Ishikawa (cell line): ENCODE results near the gene RBMS3.

Experiments
- EGR1 ChIP-seq: IDR thresholded peaks from 2 replicates; pipeline ENCODE4 v1.6.1; 2012
- MAX ChIP-seq: IDR thresholded peaks from 2 replicates; pipeline ENCODE4 v1.6.1; 2012
- RAD21 ChIP-seq: IDR thresholded peaks from 2 replicates; pipeline ENCODE4 v1.6.1; 2012; ENCODE audit warnings: low read depth
- REST ChIP-seq: IDR thresholded peaks from 2 replicates; pipeline ENCODE4 v1.6.1; 2012; ENCODE audit warnings: low read depth, mild to moderate bottlenecking
- TCF12 ChIP-seq: IDR thresholded peaks from 2 replicates; pipeline ENCODE4 v1.6.1; 2012; ENCODE audit warnings: low read depth
- YY1 ChIP-seq: IDR thresholded peaks from 2 replicates; pipeline ENCODE4 v1.6.1; 2012; ENCODE audit warnings: low read depth

- no peak for TF ChIP-seq TCF12
- no peak for TF ChIP-seq REST
- TF ChIP-seq MAX, result no peak
- TF ChIP-seq EGR1, result no peak
- TF ChIP-seq YY1, result no peak
- no peak for TF ChIP-seq RAD21
These were observed 235.3 kb downstream of the RBMS3 start for GRCh38 chr3:29516164-29516563.
